HG02759 (cell line): Measurements from ENCODE around the gene FFAR4.
"Not testable (repeated sequence)": the region's sequence is repeated elsewhere in the genome, so short reads cannot be mapped to it uniquely, and the experiment has no call there.

ENCODE experiments used
- ATAC-seq: cut with Tn5 transposase; IDR thresholded peaks from one replicate; pipeline ENCODE4 v1.9.1; 2021; ENCODE audit warnings: mild to moderate bottlenecking, moderate library complexity; ENCODE audit not compliant: unreplicated experiment

FFAR4 gene

DNA sequence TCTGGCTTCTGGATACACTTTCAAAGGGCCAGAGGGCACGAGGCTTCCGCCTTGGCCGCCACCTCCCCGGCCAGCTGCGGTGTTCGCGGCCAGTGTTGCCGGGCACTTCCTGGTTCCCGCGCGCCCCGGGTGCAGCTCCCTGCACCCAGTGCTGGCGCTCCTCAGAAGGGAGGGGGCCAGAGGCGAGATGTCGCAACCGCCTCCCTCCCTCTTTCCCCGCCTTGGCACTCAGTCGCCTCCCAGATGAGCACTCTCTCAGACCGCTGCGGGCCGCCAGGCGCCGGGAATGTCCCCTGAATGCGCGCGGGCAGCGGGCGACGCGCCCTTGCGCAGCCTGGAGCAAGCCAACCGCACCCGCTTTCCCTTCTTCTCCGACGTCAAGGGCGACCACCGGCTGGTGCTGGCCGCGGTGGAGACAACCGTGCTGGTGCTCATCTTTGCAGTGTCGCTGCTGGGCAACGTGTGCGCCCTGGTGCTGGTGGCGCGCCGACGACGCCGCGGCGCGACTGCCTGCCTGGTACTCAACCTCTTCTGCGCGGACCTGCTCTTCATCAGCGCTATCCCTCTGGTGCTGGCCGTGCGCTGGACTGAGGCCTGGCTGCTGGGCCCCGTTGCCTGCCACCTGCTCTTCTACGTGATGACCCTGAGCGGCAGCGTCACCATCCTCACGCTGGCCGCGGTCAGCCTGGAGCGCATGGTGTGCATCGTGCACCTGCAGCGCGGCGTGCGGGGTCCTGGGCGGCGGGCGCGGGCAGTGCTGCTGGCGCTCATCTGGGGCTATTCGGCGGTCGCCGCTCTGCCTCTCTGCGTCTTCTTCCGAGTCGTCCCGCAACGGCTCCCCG, at the start of gene FFAR4:
TSS of gene FFAR4 (plus strand) at position 231 of the 842 bp plus-strand sequence. CDS start at position 287, 56 bp downstream.
- ATAC-seq = no peak

- no peak for ATAC-seq
Observed at GRCh38 chr10:93518531-93518930, 47.9 kb upstream of the FFAR4 start.

GRCh38 chr10:93535293-93535692, 31.2 kb upstream of the FFAR4 start:
- no peak for ATAC-seq

- ATAC-seq = not testable (repeated sequence)
Observed at GRCh38 chr10:93540871-93541270, 25.6 kb upstream of the FFAR4 start.

- ATAC-seq = no peak
Observed at GRCh38 chr10:93541402-93542357, 24.8 kb upstream of the FFAR4 start.

GRCh38 chr10:93542358-93542791, 24.1 kb upstream of the FFAR4 start:
- no peak for ATAC-seq

GRCh38 chr10:93546995-93547394, 19.5 kb upstream of the FFAR4 start:
- not testable (repeated sequence) for ATAC-seq

- ATAC-seq = no peak
Observed at GRCh38 chr10:93547522-93547921, 18.9 kb upstream of the FFAR4 start.

- no peak for ATAC-seq
Observed at GRCh38 chr10:93548376-93549071, 17.9 kb upstream of the FFAR4 start.

DNA sequence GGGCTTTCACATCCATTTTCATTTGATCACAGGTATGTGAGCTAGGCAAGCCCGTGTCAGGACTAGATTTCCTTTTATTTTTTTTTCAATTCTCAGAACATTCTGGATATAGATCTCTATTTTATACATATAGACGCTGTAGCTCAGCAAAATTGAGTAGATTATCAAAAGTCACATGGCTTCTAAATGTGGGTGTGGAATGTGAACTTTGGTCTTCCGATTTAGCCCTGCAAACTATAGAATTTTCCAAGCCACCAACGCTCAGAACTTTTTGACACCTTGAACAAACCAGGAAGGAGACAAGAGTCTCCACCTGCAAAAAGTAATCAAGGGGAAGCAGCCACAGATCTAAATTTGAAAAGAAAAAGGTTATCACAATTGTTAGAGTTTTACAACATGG, 15.9 kb upstream of the FFAR4 start:
- no peak for ATAC-seq

- ATAC-seq = no peak
Observed at GRCh38 chr10:93552780-93553179, 13.7 kb upstream of the FFAR4 start.

DNA sequence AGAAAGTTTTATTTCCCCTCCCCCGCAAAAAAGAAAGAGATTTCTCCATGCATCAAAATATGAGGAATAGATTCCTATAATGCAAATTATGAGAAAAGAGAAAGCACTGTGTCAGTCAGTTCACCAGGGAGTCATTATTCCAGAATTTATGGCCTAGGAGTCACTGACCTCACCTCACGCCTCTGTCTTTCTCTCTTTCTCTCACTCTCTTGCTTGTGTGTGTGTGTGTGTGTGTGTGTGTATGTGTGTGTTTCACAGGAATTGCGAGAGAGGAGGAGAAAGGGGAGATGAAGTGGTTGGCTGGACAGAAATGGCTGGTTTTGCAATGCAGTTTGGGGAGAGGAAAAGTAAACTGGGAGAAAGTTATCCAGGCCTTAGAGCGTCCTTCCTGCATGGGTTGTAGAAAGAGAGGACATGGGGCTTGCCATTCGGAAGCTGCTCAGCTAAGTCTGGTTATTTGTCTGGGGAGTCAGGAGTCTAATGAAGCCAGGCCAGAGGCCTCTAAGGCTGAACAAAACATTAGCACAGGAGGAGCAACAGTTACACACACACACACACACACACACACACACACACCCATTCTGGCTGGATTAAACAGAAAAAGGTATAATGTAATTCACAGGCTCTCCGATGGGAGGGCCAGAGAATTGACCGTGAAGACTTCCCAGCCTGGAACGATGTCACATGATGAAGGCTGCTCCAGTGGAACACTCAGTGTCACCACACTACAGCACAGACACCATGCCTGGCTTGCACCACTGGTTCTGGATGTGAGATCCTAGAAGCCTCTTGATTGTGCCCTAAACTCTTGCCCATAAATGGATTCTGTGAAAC, 12.8 kb upstream of the FFAR4 start:
- ATAC-seq = no peak

DNA sequence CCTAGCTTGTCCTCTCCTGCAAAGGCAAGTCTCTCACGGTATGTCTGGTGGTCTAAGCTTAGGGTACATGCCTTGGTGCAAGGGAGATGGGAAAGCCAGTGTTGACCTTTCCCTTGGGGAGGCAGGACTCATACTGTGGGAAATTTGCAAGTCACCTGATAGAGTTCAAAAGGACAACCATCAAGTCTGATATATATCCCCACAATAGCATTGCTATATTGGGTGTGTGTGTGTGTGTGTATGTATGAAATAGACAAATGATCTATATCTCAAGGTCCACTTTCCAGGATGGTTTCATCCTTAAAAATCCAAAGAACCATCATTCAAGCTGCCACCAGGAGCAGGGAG, 12.2 kb upstream of the FFAR4 start:
- no peak for ATAC-seq

DNA sequence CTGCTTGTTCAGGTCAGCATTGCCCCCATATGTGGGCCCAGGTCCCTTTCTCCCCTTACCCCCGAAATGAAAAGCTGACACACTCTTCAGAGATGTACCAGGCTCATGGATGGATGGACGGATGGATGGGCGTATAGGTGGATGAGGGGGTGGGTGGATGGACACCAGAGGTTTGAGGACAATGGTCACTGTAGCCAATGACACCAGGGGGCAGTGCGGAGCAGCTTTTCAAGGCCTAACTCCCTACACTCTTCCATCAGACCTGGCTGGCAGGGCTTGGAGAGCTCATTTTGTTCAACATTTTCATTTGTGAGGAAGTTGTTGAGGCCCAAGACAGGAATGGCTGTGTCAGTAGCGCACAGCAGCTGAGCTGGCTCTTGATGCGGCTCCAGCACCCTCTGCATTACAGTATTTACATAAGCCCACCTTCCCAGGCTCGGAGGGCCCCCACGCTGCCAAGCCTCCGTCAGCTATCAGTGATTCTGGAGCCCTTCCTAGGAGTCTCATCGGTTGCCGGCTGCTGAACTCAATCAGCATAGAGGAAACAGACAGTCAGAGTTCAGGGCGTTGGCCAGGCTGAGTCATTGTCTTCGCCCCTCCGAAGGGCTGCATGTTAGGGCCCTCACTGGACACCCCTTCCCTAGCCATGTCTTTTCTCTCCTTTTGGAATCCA, 11.6 kb upstream of the FFAR4 start:
- peak; percentile 53 for ATAC-seq

GRCh38 chr10:93559490-93559889, 7.0 kb upstream of the FFAR4 start:
- no peak for ATAC-seq

GRCh38 chr10:93560541-93560940, 5.9 kb upstream of the FFAR4 start:
- no peak for ATAC-seq

DNA sequence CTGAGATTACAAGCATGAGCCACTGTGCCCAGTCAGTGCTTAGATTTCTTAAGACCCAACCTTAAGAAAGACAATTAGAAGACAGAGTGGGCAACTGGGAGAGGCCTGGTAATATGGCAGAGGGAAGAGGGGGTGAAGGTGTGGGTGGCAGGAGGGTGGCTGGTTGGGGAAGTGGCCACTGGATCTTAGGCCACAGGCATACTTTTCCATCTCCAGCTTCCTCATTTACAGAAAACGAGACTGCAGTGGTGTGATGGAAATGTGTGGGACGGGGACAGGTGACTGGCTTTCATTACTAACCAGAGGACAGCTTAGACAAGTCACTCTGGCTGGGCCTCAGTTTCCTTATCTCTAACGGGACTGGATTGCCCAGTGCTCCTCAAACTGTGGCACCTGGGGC, 1.0 kb upstream of the FFAR4 start:
- no peak for ATAC-seq

DNA sequence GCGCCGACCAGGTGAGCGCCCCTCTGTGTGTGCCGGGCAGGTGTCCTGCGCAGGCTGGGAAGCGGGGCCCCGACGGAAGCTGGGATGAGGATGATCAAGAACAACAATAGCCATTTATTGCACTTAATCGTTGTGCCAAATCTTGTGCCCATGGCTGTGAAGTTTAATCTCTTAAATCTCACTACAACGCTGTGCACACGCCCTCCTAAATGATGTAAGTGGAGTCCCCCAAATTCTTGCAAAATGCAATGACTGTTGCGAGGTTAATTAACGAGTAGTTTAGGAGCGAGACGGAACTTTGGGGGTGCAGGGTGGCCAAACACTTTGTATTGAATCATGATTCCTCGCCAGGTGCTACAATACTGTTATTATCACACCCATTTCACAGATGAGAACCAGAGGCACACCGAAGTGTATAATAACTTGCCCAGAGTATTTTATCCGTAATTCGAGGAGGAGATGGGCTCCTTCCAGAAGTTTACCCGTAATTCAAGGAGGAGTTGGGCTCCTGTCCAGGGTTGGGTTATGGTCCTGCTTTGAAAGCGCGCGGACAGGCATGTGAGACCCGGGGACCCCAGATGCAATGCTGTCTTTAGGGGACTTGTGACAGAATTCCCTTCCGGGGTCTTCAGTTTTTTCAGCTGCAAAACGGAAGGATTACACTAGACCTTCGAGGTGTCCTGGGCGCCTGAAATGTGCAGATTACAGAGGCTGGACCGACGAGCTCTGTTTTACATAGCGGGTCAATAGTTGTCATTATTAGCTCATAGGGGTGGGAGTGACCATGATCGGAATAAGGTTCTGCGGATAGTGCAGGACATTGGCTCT, 1.0 kb downstream of the FFAR4 start:
- ATAC-seq = no peak

DNA sequence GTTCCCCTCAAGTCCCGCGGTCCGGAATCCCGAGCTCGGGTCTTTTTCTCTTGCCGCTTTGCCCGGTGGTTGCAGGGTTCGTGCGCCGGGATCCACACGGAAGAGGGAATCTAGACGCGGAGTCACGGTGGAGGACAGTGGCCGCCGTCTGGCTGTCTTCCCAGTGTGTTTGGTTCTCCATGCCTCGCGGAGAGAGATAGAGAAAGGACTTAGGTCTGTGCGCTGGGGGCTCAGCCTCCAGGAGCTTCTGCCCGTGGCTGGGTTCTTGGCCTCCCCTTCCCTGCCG, 1.6 kb downstream of the FFAR4 start:
- no peak for ATAC-seq
